ENCODE measurements around the gene DHX16.
A peak's percentile ranks its signal among the peaks of the same experiment; 100 is the strongest.

DHX16 gene

DNA sequence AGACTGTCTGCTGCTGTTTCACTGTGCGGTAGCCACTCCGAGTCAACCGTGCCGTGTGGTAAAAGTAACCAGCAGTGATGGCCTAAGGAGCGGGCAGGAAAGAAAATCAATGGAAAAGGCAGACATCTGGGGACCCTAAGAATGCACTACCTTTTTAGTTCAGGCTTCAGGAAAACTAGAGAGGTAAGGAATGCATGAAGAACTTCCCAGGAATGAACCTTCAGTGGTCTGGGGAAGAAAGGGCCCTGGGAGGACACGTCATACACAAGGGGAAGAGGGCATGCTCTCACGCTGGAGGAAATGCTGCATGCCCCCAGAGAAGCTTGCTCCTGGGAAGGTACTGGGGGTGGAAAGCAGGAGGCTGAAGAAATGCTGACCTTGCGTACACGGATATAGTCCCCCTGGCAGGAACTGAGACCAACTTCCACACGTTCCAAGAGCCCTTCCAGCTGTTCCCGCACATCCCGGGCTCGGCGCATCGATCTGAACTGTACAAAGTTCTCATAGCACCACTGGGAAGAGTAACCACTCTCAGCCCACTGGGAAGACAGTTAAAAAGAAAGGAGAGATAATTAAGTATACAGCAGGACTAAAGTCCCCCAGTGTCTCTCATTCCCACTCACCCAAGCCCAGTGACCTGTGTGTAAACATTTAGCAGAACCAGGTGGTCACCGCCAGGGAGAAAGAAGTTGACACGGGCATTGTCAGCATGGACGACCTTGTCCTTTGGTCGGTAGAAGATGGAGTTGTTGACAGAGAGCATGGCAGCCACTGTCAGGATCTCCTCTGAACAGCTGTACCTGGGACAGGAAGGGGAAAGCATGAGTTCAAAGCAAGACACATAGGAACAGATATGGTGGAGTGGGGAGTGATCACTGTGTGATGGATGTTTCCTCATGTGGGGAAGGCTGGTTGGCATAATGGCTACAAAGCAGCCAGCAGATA is 17.7 kb downstream of the DHX16 start:
- no peak overlapping the region for H3K9ac ChIP-seq (ENCODE audit: low read depth in 1 of 2, low read length in 2 of 2)

DNA sequence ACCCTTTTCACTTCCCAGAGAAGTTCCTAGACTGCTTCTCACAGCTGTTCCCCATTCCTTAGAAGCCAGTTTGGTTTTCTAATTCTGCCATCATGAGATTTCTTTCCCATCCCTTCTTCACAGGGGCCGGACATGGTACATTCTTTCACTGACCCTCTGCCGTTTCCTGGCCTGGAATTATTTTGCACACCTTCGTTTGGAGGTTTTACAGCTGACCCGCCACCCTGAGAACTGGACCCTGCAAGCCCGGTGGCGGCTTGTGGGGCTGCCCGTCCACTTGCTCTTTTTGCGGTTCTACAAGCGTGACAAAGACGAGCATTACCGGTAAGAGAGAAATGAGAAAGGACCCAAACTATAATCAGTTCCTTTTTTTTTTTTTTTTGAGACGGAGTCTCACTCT is 21.7 kb downstream of the DHX16 start:
- Histone ChIP-seq H3K27ac (ENCODE audit: low read depth in 2 of 2, low read length in 2 of 2) (no peak overlapping the region), H3K4me3 (ENCODE audit: low read length in 2 of 2) (no peak overlapping the region), H3K36me3 (ENCODE audit: control insufficient read depth in 2 of 2, insufficient read depth in 2 of 2, low read length in 2 of 2) (peaks cover 48 to 61% of the 10 kb centered on the region in 2 donors), H3K9ac (ENCODE audit: low read depth in 1 of 2, low read length in 2 of 2) (no peak overlapping the region), H3K4me1 (ENCODE audit: control insufficient read depth in 2 of 2, insufficient read depth in 2 of 2, low read length in 2 of 2) (peaks cover 15 to 17% of the 10 kb centered on the region in 2 donors), H3K9me3 (ENCODE audit: control insufficient read depth in 2 of 2, low read length in 2 of 2) (no peaks in the 10 kb centered on the region), H3K27me3 (ENCODE audit: control insufficient read depth in 2 of 2, insufficient read depth in 2 of 2, low read length in 2 of 2) (no peaks in the 10 kb centered on the region)

More for the DNA sequence above, 17.7 kb downstream of the DHX16 start:
- Histone ChIP-seq H3K4me1 (ENCODE audit: control insufficient read depth in 2 of 2, insufficient read depth in 2 of 2, low read length in 2 of 2) (peaks cover 0 to 5% of the 10 kb centered on the region in 2 donors), H3K27ac (ENCODE audit: low read depth in 2 of 2, low read length in 2 of 2) (no peak overlapping the region), H3K36me3 (ENCODE audit: control insufficient read depth in 2 of 2, insufficient read depth in 2 of 2, low read length in 2 of 2) (peaks cover 79 to 88% of the 10 kb centered on the region in 2 donors), H3K9me3 (ENCODE audit: control insufficient read depth in 2 of 2, low read length in 2 of 2) (no peaks in the 10 kb centered on the region), H3K4me3 (ENCODE audit: low read length in 2 of 2) (no peak overlapping the region), H3K27me3 (ENCODE audit: control insufficient read depth in 2 of 2, insufficient read depth in 2 of 2, low read length in 2 of 2) (no peaks in the 10 kb centered on the region)

DNA sequence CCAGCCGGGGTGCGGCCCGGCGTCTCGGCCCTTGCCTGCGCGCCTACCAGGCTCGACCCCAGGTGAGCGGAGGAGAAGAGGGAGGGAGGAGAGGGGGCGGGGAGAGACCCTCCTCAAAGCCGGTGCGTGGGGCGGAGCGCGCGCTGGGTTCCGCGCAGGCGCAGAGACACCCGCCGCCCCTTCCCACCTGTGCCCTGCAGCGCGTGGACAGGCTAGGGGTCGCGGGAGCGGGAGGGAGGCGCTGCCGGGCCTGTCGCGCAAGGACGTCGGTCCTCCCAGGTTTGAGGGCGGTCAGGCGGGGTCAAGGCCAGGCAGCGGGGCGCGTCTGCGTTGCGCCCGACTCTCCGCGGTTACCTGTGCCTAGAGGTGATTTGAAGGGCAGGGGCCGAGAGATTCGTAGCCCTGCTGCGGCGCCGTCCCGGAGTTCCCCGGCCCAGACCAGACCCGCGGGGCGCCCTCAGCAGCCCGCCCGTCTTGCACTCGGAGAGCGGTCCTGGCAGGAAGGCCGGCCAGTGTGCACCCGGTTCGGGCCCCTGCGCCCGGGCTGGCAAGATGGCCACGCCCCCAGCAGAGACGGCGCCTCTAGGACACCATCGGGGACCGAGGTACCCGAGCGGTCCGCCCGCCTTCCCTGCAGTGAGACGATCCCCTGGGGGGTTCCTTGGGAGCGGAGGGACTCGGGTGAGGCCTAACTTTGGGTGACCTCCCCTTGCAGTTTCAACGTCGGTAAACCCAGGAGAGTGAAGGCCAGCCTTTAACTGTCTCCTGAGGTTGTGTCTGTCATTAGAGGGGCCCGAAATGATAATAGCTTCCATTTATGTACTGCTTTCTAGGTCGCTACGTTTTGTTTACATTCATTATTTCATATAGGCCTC is 25.3 kb downstream of the DHX16 start:
- H3K9ac ChIP-seq (ENCODE audit: low read depth in 1 of 2, low read length in 2 of 2): peak overlapping the region; percentile 94 to 98
- peak overlapping the region; percentile 86 for H3K4me3 ChIP-seq (ENCODE audit: low read length in 2 of 2)
- H3K27ac ChIP-seq (ENCODE audit: low read depth in 2 of 2, low read length in 2 of 2): peak overlapping the region; percentile 99
- no peaks in the 10 kb centered on the region for H3K27me3 ChIP-seq (ENCODE audit: control insufficient read depth in 2 of 2, insufficient read depth in 2 of 2, low read length in 2 of 2)
- peaks cover 30 to 40% of the 10 kb centered on the region in 2 donors for H3K36me3 ChIP-seq (ENCODE audit: control insufficient read depth in 2 of 2, insufficient read depth in 2 of 2, low read length in 2 of 2)
- no peaks in the 10 kb centered on the region for H3K9me3 ChIP-seq (ENCODE audit: control insufficient read depth in 2 of 2, low read length in 2 of 2)
- peaks cover 18 to 27% of the 10 kb centered on the region in 2 donors for H3K4me1 ChIP-seq (ENCODE audit: control insufficient read depth in 2 of 2, insufficient read depth in 2 of 2, low read length in 2 of 2)

DNA sequence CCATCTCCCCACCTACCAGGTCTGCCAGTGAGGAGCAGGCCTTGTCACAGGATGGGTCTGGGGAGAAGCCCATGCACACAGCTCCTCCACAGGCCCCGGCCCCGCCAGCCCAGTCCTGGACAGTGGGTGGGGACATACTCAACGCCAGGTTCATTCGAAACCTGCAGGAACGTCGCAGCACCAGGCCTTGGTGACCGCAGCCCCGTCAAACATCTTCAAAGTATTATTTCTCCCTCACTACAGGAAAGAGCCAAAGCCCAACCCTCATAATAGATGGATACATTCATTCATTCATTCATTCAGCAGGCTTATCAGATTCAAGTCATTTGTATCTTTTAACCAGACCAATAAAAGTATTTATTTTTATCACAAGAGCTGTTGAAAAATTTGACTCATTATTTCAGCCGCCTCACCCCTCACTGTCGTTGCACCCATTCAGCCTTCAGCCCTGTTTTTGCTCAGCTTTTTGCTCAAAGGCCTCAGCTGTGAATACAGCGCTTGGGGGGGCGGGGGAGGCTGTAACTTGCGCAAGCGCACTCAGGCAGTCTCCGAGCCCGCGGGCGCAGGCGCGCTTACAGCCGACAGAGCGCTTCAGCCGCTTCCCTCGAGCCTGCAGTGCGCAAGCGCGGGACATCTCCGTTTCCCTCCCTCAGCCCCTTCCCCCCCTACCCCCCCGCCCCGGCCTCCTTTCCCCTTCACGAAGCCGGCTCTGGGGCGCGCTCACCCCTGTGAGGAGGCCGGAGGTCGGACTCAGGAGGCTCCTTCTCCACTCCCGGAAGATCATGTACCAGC is 26.2 kb downstream of the DHX16 start, which contains the start of gene C6orf136:
C6orf136 (plus strand) TSS at position 684 of the 792 bp plus-strand sequence; CDS start at position 783, 99 bp downstream.
- peak within 1 kb of the TSS; percentile 94 to 98 for H3K9ac ChIP-seq (ENCODE audit: low read depth in 1 of 2, low read length in 2 of 2)
- H3K4me1 ChIP-seq (ENCODE audit: control insufficient read depth in 2 of 2, insufficient read depth in 2 of 2, low read length in 2 of 2): peaks cover 18 to 24% of the 10 kb centered on the region in 2 donors
- H3K9me3 ChIP-seq (ENCODE audit: control insufficient read depth in 2 of 2, low read length in 2 of 2): no peaks in the 10 kb centered on the region
- no peaks in the 10 kb centered on the region for H3K27me3 ChIP-seq (ENCODE audit: control insufficient read depth in 2 of 2, insufficient read depth in 2 of 2, low read length in 2 of 2)
- H3K4me3 ChIP-seq (ENCODE audit: low read length in 2 of 2): peak within 1 kb of the TSS; percentile 86
- H3K27ac ChIP-seq (ENCODE audit: low read depth in 2 of 2, low read length in 2 of 2): peak within 1 kb of the TSS; percentile 99
- H3K36me3 ChIP-seq (ENCODE audit: control insufficient read depth in 2 of 2, insufficient read depth in 2 of 2, low read length in 2 of 2): peaks cover 27 to 38% of the 10 kb centered on the region in 2 donors

DNA sequence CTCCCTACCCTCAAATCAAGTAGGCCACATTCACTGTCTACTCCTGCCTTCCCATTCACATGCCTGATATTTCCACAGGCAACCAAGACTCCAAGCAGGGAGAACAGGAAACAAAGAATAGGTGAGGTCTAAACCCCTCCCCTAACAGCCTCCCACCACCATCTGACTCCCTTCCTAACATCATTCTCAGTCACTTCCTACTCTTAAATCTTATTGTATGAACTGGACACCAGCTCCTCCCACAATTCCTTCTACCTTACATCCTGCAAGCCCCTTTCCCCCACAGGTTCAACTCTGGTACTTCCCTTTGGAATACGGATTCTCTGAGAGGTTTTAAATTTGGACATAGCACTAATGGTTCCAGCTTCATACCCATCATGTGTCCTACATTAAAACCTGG is 26.8 kb downstream of the DHX16 start:
- peaks cover 18 to 24% of the 10 kb centered on the region in 2 donors for H3K4me1 ChIP-seq (ENCODE audit: control insufficient read depth in 2 of 2, insufficient read depth in 2 of 2, low read length in 2 of 2)
- no peak overlapping the region for H3K27ac ChIP-seq (ENCODE audit: low read depth in 2 of 2, low read length in 2 of 2)
- peak overlapping the region; percentile 86 for H3K4me3 ChIP-seq (ENCODE audit: low read length in 2 of 2)
- H3K36me3 ChIP-seq (ENCODE audit: control insufficient read depth in 2 of 2, insufficient read depth in 2 of 2, low read length in 2 of 2): peaks cover 24 to 33% of the 10 kb centered on the region in 2 donors
- no peaks in the 10 kb centered on the region for H3K9me3 ChIP-seq (ENCODE audit: control insufficient read depth in 2 of 2, low read length in 2 of 2)
- H3K9ac ChIP-seq (ENCODE audit: low read depth in 1 of 2, low read length in 2 of 2): peak overlapping the region in 1 of 2 donors; percentile 63
- H3K27me3 ChIP-seq (ENCODE audit: control insufficient read depth in 2 of 2, insufficient read depth in 2 of 2, low read length in 2 of 2): no peaks in the 10 kb centered on the region

DNA sequence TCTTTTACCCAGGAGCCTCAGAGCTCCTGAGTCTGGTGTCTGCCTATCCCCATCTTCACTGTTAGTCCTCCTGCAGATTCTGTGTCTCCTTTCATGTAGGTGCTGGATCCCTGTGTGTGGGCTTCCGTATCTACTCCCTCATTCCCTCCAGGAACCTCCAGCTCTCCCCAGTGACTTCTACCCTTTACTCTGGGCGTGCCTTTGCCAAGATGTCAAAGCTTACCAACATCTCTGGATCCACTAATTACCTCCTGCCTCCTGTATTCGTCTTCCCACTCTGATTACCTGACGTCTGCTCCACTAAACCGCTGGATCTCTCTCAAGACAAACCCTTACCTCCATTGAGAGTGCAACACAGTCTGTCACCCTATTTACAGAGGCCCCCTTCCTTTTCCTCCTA is 28.0 kb downstream of the DHX16 start:
- H3K9me3 ChIP-seq (ENCODE audit: control insufficient read depth in 2 of 2, low read length in 2 of 2): no peaks in the 10 kb centered on the region
- H3K27ac ChIP-seq (ENCODE audit: low read depth in 2 of 2, low read length in 2 of 2): no peak overlapping the region
- no peaks in the 10 kb centered on the region for H3K27me3 ChIP-seq (ENCODE audit: control insufficient read depth in 2 of 2, insufficient read depth in 2 of 2, low read length in 2 of 2)
- peaks cover 22 to 36% of the 10 kb centered on the region in 2 donors for H3K36me3 ChIP-seq (ENCODE audit: control insufficient read depth in 2 of 2, insufficient read depth in 2 of 2, low read length in 2 of 2)
- H3K4me1 ChIP-seq (ENCODE audit: control insufficient read depth in 2 of 2, insufficient read depth in 2 of 2, low read length in 2 of 2): peaks cover 18 to 24% of the 10 kb centered on the region in 2 donors
- no peak overlapping the region for H3K4me3 ChIP-seq (ENCODE audit: low read length in 2 of 2)
- no peak overlapping the region for H3K9ac ChIP-seq (ENCODE audit: low read depth in 1 of 2, low read length in 2 of 2)

DNA sequence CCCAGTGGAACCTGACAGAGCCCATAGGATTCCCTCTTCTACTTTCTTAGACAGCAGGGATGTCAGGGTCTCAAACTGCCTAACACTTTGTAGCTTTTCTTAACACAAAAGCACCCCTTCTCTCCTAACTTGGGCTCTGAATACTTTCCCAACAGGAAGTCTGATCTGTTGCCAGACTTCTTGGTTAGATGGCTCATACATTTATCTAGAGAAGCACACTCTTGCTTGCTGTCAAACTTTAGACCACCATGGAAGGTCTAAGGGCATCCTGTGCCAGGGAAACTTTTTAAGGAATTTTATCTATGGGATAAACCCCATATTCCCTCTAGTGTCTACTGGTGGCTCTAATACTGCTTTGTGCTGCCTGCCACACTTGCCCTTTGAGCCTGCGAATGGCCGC is 29.1 kb downstream of the DHX16 start:
- H3K4me1 ChIP-seq (ENCODE audit: control insufficient read depth in 2 of 2, insufficient read depth in 2 of 2, low read length in 2 of 2): peaks cover 13 to 18% of the 10 kb centered on the region in 2 donors
- H3K9ac ChIP-seq (ENCODE audit: low read depth in 1 of 2, low read length in 2 of 2): no peak overlapping the region
- peaks cover 22 to 32% of the 10 kb centered on the region in 2 donors for H3K36me3 ChIP-seq (ENCODE audit: control insufficient read depth in 2 of 2, insufficient read depth in 2 of 2, low read length in 2 of 2)
- no peaks in the 10 kb centered on the region for H3K27me3 ChIP-seq (ENCODE audit: control insufficient read depth in 2 of 2, insufficient read depth in 2 of 2, low read length in 2 of 2)
- no peak overlapping the region for H3K27ac ChIP-seq (ENCODE audit: low read depth in 2 of 2, low read length in 2 of 2)
- no peak overlapping the region for H3K4me3 ChIP-seq (ENCODE audit: low read length in 2 of 2)
- no peaks in the 10 kb centered on the region for H3K9me3 ChIP-seq (ENCODE audit: control insufficient read depth in 2 of 2, low read length in 2 of 2)

DNA sequence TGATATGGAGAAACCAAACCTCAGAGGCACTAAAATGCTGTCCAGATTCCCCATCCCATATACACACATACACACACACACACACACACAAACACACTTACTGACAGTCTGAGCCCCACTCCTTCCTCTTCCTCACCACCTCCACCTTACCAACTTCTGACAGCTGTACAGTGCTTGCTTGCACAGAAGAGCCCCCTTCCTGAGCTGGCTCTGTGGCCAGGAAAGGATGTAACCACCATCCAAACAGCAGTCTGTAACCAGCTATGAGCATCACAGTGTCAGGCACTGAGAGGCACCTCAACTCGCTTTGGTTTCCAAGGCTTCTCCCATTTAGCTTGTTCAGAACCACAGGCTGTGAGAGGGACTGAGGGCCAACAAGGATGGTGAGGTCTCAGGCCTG is 31.8 kb downstream of the DHX16 start:
- Histone ChIP-seq H3K4me1 (ENCODE audit: control insufficient read depth in 2 of 2, insufficient read depth in 2 of 2, low read length in 2 of 2) (peaks cover 2 to 11% of the 10 kb centered on the region in 2 donors), H3K9ac (ENCODE audit: low read depth in 1 of 2, low read length in 2 of 2) (no peak overlapping the region), H3K36me3 (ENCODE audit: control insufficient read depth in 2 of 2, insufficient read depth in 2 of 2, low read length in 2 of 2) (peaks cover 22 to 36% of the 10 kb centered on the region in 2 donors), H3K9me3 (ENCODE audit: control insufficient read depth in 2 of 2, low read length in 2 of 2) (no peaks in the 10 kb centered on the region), H3K27ac (ENCODE audit: low read depth in 2 of 2, low read length in 2 of 2) (no peak overlapping the region), H3K27me3 (ENCODE audit: control insufficient read depth in 2 of 2, insufficient read depth in 2 of 2, low read length in 2 of 2) (no peaks in the 10 kb centered on the region), H3K4me3 (ENCODE audit: low read length in 2 of 2) (no peak overlapping the region)

DNA sequence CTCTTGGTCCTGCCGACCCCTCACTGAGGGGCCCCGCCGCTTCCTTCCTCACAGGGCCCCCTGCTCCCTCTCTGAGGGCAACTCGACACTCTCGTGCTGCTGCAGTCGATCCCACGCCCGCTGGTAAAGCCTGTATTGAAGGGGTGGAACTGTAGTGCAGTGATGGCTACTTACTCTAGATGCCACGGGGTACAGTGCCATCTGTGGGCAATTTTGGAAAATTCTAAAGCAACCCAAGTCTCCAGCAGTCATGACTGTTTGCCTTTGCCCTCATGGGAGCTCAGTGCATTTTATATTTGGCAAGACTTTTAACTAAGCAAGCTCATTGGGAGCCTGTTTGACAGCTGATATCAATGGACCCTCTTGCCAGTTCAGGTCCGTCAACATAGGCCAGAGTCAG is 32.3 kb downstream of the DHX16 start:
- Histone ChIP-seq H3K27me3 (ENCODE audit: control insufficient read depth in 2 of 2, insufficient read depth in 2 of 2, low read length in 2 of 2) (no peaks in the 10 kb centered on the region), H3K4me3 (ENCODE audit: low read length in 2 of 2) (no peak overlapping the region), H3K4me1 (ENCODE audit: control insufficient read depth in 2 of 2, insufficient read depth in 2 of 2, low read length in 2 of 2) (peaks cover 0 to 6% of the 10 kb centered on the region in 2 donors), H3K27ac (ENCODE audit: low read depth in 2 of 2, low read length in 2 of 2) (no peak overlapping the region), H3K9me3 (ENCODE audit: control insufficient read depth in 2 of 2, low read length in 2 of 2) (no peaks in the 10 kb centered on the region), H3K36me3 (ENCODE audit: control insufficient read depth in 2 of 2, insufficient read depth in 2 of 2, low read length in 2 of 2) (peaks cover 25 to 34% of the 10 kb centered on the region in 2 donors), H3K9ac (ENCODE audit: low read depth in 1 of 2, low read length in 2 of 2) (no peak overlapping the region)

All from mucosa of rectum (tissue), 2 donors.